Loucy (cell line): Measurements from ENCODE around the gene DTX1.

Experiments
- H2AFZ ChIP-seq: fragments of 200-600 bp; sonication (generic); 2 replicates; pipeline ENCODE4 v1.6.0; 2016; ENCODE audit warnings: antibody characterized with exemption, mild to moderate bottlenecking, low read length, moderate library complexity
- H3F3A ChIP-seq: fragments of 200-600 bp; 2 replicates; pipeline ENCODE4 v1.6.0; 2016; ENCODE audit warnings: antibody characterized with exemption, low read depth, mild to moderate bottlenecking
- H3K27me3 ChIP-seq: fragments of 200-600 bp; sonication (generic); 2 replicates; pipeline ENCODE4 v1.6.1; 2014; ENCODE audit warnings: low read length, mild to moderate bottlenecking; ENCODE audit not compliant: insufficient read depth, poor library complexity, severe bottlenecking
- H3K36me3 ChIP-seq: fragments of 200-600 bp; sonication (generic); 2 replicates; pipeline ENCODE4 v1.6.1; 2016; ENCODE audit warnings: low read length; ENCODE audit not compliant: insufficient read depth
- H3K4me1 ChIP-seq: fragments of 200-600 bp; sonication (generic); 2 replicates; pipeline ENCODE4 v1.5.1; 2014; ENCODE audit warnings: low read length, mild to moderate bottlenecking; ENCODE audit not compliant: insufficient read depth, poor library complexity, severe bottlenecking
- H3K4me2 ChIP-seq: fragments of 200-600 bp; sonication (generic); 2 replicates; pipeline ENCODE4 v1.6.0; 2014; ENCODE audit warnings: antibody characterized with exemption, low read length, low read depth, mild to moderate bottlenecking; ENCODE audit not compliant: poor library complexity, severe bottlenecking
- H3K4me3 ChIP-seq: fragments of 200-600 bp; sonication (generic); 2 replicates; pipeline ENCODE4 v1.5.1; 2014; ENCODE audit warnings: low read length, mild to moderate bottlenecking, mixed read lengths; ENCODE audit not compliant: poor library complexity, severe bottlenecking
- H3K79me2 ChIP-seq: fragments of 200-600 bp; sonication (generic); 2 replicates; pipeline ENCODE4 v1.6.1; 2014; ENCODE audit warnings: low read length; ENCODE audit not compliant: insufficient read depth
- H3K9ac ChIP-seq: fragments of 200-600 bp; sonication (generic); 2 replicates; pipeline ENCODE4 v1.6.0; 2014; ENCODE audit warnings: mild to moderate bottlenecking, low read depth, low read length, moderate library complexity; ENCODE audit not compliant: poor library complexity, severe bottlenecking
- H3K9me2 ChIP-seq: fragments of 200-600 bp; sonication (generic); replicated peaks from 2 replicates; pipeline ENCODE4 v1.6.1; 2016; ENCODE audit warnings: low read depth, low read length, mixed read lengths
- H3K9me3 ChIP-seq: fragments of 200-600 bp; sonication (generic); 2 replicates; pipeline ENCODE4 v1.6.1; 2014; ENCODE audit warnings: mild to moderate bottlenecking, antibody characterized with exemption, low read length, low read depth; ENCODE audit not compliant: insufficient read depth
- H4K20me1 ChIP-seq: fragments of 200-600 bp; sonication (generic); 2 replicates; pipeline ENCODE4 v1.6.0; 2014; ENCODE audit warnings: antibody characterized with exemption, low read length, mild to moderate bottlenecking; ENCODE audit not compliant: insufficient read depth, poor library complexity, severe bottlenecking
- CTCF ChIP-seq: fragments of 200-600 bp; sonication (generic); conservative IDR thresholded peaks from 2 replicates; pipeline ENCODE4 v1.5.1; 2014; ENCODE audit warnings: mild to moderate bottlenecking, antibody characterized with exemption, low read length
- EZH2phosphoT487 ChIP-seq: fragments of 200-600 bp; IDR thresholded peaks from 2 replicates; pipeline ENCODE4 v1.6.1; 2018; ENCODE audit warnings: antibody characterized with exemption, mild to moderate bottlenecking, moderate library complexity, borderline replicate concordance

DTX1 gene

GRCh38 chr12:113077859-113078255 is 21.3 kb downstream of the DTX1 start:
- no peak overlapping the region for H2AFZ ChIP-seq
- no peaks in the 10 kb centered on the region for H4K20me1 ChIP-seq
- H3K27me3 ChIP-seq = no peaks in the 10 kb centered on the region
- no peak overlapping the region for H3K4me2 ChIP-seq
- TF ChIP-seq EZH2phosphoT487 (no peak), CTCF (no peak)
- no peaks in the 10 kb centered on the region for H3K4me1 ChIP-seq
- no peak overlapping the region for H3K9ac ChIP-seq
- H3K9me3 ChIP-seq = no peaks in the 10 kb centered on the region
- H3K36me3 ChIP-seq = no peaks in the 10 kb centered on the region
- H3K4me3 ChIP-seq = no peak overlapping the region
- no peaks in the 10 kb centered on the region for H3K79me2 ChIP-seq
- H3F3A ChIP-seq = no peaks in the 10 kb centered on the region
- H3K9me2 ChIP-seq = no peaks in the 10 kb centered on the region

DNA sequence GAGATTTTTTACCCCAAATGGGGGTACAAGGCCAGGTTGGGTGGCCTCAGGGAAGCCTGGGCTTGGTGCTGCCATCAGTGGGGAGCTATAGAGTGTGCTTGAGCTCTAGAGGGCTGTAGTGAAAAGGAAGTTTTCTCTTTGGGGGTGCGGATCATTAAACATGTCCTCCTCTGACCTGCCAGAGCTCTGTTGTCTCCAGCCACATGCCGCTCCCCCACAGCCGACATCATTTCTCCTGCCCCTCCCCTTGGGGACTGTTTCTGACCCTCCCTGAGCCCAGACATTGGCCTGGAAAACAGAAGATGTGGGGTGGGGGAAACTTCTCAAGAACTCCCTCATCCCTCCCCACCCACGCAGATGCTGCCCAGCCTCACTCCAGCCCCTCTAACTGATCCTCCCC is 25.3 kb downstream of the DTX1 start:
- TF ChIP-seq CTCF (no peak), EZH2phosphoT487 (no peak)
- Histone ChIP-seq H3F3A (no peaks in the 10 kb centered on the region), H3K4me1 (peaks cover 5% of the 10 kb centered on the region), H2AFZ (no peak overlapping the region), H3K9me3 (no peaks in the 10 kb centered on the region), H3K36me3 (no peaks in the 10 kb centered on the region), H3K9ac (no peak overlapping the region), H3K27me3 (no peaks in the 10 kb centered on the region), H3K9me2 (no peaks in the 10 kb centered on the region), H3K4me2 (no peak overlapping the region), H3K79me2 (no peaks in the 10 kb centered on the region), H3K4me3 (no peak overlapping the region), H4K20me1 (no peaks in the 10 kb centered on the region)

GRCh38 chr12:113082486-113083148 is 26.1 kb downstream of the DTX1 start:
- Histone ChIP-seq H3K36me3 (no peaks in the 10 kb centered on the region), H3K4me2 (no peak overlapping the region)

More at GRCh38 chr12:113082486-113083148, 26.1 kb downstream of the DTX1 start:
- TF ChIP-seq EZH2phosphoT487 (no peak), CTCF (no peak)
- Histone ChIP-seq H3K79me2 (no peaks in the 10 kb centered on the region), H3K9me3 (no peaks in the 10 kb centered on the region), H3K9ac (no peak overlapping the region), H3K27me3 (no peaks in the 10 kb centered on the region), H3K4me3 (no peak overlapping the region), H4K20me1 (no peaks in the 10 kb centered on the region), H3K4me1 (peaks cover 10% of the 10 kb centered on the region), H3K9me2 (no peaks in the 10 kb centered on the region), H2AFZ (no peak overlapping the region), H3F3A (no peaks in the 10 kb centered on the region)
